BLaER1 (cell line): Measurements from ENCODE around the gene DYNLT5.
"Not testable (repeated sequence)": the region's sequence is repeated elsewhere in the genome, so short reads cannot be mapped to it uniquely, and the experiment has no call there.

Experiments used
- H3K27ac ChIP-seq: shearing (Covaris generic); formaldehyde crosslinking; 2 replicates; pipeline ENCODE4 v1.8.1; 2022
- H3K27me3 ChIP-seq: shearing (Covaris generic); formaldehyde crosslinking; 2 replicates; pipeline ENCODE4 v1.8.1; 2022
- H3K36me3 ChIP-seq: shearing (Covaris generic); formaldehyde crosslinking; 2 replicates; pipeline ENCODE4 v1.8.1; 2022
- H3K4me1 ChIP-seq: shearing (Covaris generic); formaldehyde crosslinking; 2 replicates; pipeline ENCODE4 v1.8.1; 2022
- H3K4me2 ChIP-seq: shearing (Covaris generic); formaldehyde crosslinking; 2 replicates; pipeline ENCODE4 v1.8.1; 2022
- H3K4me3 ChIP-seq: shearing (Covaris generic); formaldehyde crosslinking; 2 replicates; pipeline ENCODE4 v1.8.1; 2022
- H3K9ac ChIP-seq: shearing (Covaris generic); formaldehyde crosslinking; 2 replicates; pipeline ENCODE4 v1.8.1; 2022
- H3K9me3 ChIP-seq: shearing (Covaris generic); formaldehyde crosslinking; 2 replicates; pipeline ENCODE4 v1.8.1; 2022
- H4K20me1 ChIP-seq: shearing (Covaris generic); formaldehyde crosslinking; 2 replicates; pipeline ENCODE4 v1.8.1; 2022
- Cebpa-rat ChIP-seq: shearing (Covaris generic); IDR thresholded peaks from 2 replicates; pipeline ENCODE4 v1.8.1; 2022

The DYNLT5 gene

DNA sequence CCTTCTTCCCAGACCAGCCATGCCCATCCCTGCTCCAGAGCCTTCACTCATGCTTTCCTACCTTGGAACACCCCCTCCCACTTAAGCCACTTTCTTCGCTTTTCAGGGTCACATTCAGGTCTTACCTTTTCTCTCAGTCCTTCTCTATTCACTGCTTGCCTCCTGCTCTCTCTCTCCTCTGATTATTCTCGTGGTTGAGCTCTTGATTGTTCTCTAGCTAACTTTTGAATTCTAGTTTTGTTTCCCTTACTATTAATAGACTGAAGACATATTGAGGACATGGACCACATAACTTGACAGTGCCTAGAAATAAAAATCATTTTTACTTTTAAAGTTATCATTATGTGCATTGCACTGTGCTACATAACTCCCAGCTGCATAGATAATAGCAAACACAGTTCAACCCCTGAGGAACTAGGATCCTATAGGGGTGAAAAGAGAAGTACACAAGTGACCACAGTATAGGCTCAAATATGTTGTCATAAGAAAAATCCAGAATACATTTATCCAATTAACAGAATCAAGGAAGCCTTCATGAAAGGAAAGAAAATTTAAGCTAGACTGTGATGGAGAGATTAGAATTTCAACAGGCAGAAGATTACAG is 27.3 kb downstream of the DYNLT5 start:
- no peak for TF ChIP-seq Cebpa-rat
- no peaks in the 10 kb centered on the region for H3K27me3 ChIP-seq
- no peak overlapping the region for H3K4me3 ChIP-seq
- H3K9me3 ChIP-seq: no peaks in the 10 kb centered on the region
- H3K4me1 ChIP-seq: no peaks in the 10 kb centered on the region
- no peak overlapping the region for H3K9ac ChIP-seq
- no peak overlapping the region for H3K4me2 ChIP-seq
- H3K36me3 ChIP-seq: no peaks in the 10 kb centered on the region
- no peaks in the 10 kb centered on the region for H4K20me1 ChIP-seq
- no peak overlapping the region for H3K27ac ChIP-seq

DNA sequence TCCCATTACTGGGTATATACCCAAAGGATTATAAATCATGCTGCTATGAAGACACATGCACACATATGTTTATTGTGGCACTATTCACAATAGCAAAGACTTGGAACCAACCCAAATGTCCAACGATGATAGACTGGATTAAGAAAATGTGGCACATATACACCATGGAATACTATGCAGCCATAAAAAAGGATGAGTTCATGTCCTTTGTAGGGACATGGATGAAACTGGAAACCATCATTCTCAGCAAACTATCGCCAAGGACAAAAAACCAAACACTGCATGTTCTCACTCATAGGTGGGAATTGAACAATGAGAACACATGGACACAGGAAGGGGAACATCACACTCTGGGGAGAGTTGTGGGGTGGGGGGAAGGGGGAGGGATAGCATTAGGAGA is 33.5 kb downstream of the DYNLT5 start:
- H3K9me3 ChIP-seq, H3K4me3 ChIP-seq, H3K27me3 ChIP-seq, H3K9ac ChIP-seq, H3K4me1 ChIP-seq, H4K20me1 ChIP-seq, H3K4me2 ChIP-seq, H3K27ac ChIP-seq, H3K36me3 ChIP-seq: not testable (repeated sequence)

DNA sequence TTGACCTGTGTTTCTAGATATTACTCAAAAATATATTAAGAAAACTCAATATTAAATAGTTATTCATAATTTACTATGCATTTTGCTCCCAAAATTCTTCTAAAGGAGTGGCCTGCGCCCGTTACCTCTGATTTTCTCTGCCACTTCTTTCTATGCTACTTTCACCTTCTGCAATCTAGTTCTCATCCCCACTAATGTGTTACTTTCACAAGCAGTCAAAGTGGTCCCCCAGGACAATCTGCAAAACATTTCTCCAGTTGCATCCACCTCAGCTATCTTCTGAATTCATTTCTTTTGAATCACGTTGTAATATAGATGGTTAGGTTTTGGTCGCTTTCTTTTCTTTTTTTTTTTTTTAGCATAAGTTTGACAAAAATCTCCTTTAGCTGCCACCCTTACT is 35.4 kb downstream of the DYNLT5 start:
- Histone ChIP-seq H3K4me3 (no peak overlapping the region), H3K27ac (no peak overlapping the region), H3K4me2 (no peak overlapping the region), H3K27me3 (no peaks in the 10 kb centered on the region), H3K4me1 (peaks cover 9% of the 10 kb centered on the region; the same call in 1 of the 2 replicates), H3K9me3 (no peaks in the 10 kb centered on the region), H3K36me3 (no peaks in the 10 kb centered on the region), H3K9ac (no peak overlapping the region), H4K20me1 (no peaks in the 10 kb centered on the region)
- no peak for TF ChIP-seq Cebpa-rat

DNA sequence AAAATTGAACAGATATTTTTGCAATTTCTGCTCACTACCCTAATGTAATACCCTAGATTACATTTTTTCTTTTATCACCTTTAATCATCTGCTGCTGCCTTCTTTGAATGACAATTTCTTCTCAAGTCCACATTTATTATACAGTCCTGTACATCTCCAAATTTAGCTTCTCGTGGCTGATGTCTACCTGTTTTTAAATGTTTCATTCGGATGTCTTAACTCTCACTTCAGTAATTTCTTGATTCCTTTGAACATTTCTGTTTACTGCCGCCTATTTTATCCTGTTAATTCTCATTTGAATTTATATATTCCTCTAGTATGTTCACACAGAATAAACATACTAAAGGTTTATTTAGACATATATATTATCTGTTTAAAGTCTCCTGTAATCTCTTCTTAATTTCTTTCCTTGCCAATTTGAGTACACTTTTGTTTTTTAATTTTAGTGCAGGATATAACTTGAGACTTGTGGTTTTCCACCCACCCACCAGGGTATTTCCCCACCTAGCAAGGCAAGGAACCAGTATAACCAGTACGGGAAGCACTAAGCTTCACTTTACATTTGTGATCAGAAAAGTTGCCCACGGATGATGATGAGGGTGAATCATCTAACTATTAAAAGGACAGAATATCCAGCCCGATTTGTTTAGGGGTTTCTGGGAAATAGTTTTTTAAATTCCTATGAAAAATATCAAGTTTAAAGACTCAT is 36.1 kb downstream of the DYNLT5 start:
- Histone ChIP-seq H4K20me1 (no peaks in the 10 kb centered on the region), H3K4me2 (no peak overlapping the region; the same call in 1 of the 2 replicates), H3K4me3 (no peak overlapping the region), H3K4me1 (peaks cover 9% of the 10 kb centered on the region; the same call in 1 of the 2 replicates), H3K9me3 (no peaks in the 10 kb centered on the region), H3K27ac (no peak overlapping the region), H3K27me3 (no peaks in the 10 kb centered on the region), H3K9ac (no peak overlapping the region), H3K36me3 (no peaks in the 10 kb centered on the region)
- TF ChIP-seq Cebpa-rat: no peak

DNA sequence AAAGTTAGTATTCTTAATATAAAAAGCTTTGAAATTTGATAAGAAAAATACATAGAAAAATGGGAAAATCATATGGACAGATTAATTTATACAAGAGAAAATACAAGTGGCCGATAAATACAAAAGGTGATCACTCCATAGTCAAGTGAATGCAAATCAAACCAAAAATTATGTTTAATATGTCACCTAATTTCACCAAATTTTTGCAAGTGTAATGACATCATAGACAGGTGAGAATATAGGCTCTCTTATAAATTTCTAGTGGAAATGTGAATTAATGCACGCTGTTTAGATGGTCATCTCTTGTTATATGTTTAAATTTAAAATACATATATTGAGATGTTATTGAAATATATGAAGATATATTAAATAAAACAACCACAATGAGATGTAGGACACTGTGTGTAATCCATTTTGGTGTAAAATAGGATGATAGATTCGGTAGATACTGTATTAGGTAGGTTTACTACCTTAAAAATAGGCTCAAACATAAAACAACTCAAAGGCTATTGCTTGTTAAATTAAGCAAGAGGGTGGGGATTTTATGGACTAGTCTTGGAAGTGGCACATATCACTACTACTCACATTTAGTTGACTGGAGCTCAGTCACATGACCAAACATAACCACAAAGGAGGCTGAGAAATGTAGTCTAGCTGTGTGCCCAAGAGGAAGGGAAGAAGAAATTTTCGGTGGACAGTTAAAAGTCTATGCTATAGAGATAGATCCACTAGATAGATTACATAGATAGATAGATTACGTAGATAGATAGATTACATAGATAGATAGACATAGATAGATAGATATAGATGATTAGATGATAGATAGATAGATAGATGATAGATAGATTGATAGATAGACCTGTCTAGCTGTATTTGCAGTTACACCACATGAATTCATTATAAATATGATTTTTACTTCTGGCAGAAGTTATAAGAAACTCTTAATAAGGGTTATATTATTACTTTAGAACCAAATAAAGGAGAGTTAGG is 39.7 kb downstream of the DYNLT5 start:
- Histone ChIP-seq H4K20me1 (no peaks in the 10 kb centered on the region), H3K4me1 (peaks cover 9% of the 10 kb centered on the region; the same call in 1 of the 2 replicates), H3K4me3 (no peak overlapping the region), H3K27ac (no peak overlapping the region), H3K9me3 (no peaks in the 10 kb centered on the region), H3K9ac (no peak overlapping the region), H3K27me3 (no peaks in the 10 kb centered on the region), H3K4me2 (no peak overlapping the region), H3K36me3 (no peaks in the 10 kb centered on the region)
- TF ChIP-seq Cebpa-rat: no peak

DNA sequence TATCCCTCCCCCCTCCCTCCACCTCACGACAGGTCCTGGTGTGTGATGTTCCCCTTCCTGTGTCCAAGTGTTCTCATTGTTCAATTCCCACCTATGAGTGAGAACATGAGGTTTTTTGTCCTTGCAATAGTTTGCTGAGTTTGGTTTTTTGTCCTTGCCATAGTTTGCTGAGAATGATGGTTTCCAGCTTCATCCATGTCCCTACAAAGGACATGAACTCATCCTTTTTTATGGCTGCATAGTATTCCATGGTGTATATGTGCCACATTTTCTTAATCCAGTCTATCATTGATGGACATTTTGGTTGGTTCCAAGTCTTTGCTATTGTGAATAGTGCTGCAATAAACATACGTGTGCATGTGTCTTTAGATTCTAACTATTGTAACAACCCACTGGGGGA is 43.6 kb downstream of the DYNLT5 start:
- H3K4me2 ChIP-seq, H4K20me1 ChIP-seq, H3K4me3 ChIP-seq, H3K9ac ChIP-seq, H3K36me3 ChIP-seq, H3K27ac ChIP-seq, H3K27me3 ChIP-seq, H3K9me3 ChIP-seq, H3K4me1 ChIP-seq: not testable (repeated sequence)

DNA sequence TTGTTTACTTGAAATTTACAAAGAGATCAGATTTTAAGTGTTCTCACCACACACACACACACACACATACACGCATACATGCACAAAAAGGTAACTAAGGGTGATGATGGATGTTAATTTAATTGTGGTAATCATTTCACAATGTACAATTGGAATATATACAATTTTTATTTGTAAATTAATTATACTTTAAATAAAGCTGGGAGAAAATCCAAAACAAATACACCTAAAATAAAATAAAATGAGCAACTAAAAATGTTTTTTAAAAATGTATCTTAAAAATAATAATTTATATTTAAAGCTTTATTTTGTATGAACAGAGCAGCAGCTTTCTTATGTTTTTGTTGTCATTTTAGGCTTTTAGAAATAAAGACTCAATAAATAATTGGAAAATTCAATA is 57.0 kb downstream of the DYNLT5 start:
- TF ChIP-seq Cebpa-rat: no peak
- Histone ChIP-seq H3K4me3 (no peak overlapping the region), H3K27me3 (no peaks in the 10 kb centered on the region), H3K36me3 (no peaks in the 10 kb centered on the region), H4K20me1 (no peaks in the 10 kb centered on the region), H3K9ac (no peak overlapping the region), H3K9me3 (no peaks in the 10 kb centered on the region), H3K4me2 (no peak overlapping the region), H3K4me1 (no peaks in the 10 kb centered on the region), H3K27ac (no peak overlapping the region)

DNA sequence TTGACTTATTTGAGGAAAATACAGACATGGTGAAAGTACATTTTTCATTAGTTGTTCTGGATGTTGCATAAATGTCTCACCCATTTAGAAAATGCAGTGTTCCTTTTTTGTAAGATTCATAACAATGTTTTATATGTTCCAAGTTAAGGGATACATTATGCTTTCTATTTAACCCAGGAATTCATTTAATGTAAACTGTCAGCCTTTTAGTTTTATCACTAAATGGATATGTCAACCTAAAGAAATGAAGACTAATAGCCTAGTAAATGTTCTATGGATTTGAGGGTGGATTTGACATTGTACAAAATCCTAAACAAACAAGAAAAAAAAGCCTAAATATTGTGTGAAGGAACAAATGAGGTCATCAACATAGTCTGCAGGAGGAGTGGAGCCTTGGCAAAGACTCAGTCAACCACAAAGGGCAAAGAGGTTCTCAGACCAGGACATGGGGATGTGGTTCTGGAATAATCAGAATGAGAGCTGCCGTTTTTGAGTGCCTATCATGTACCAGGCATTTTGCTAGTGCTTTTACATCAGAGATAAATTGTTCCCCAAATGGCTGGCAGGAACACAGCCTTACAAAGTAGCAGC is 57.6 kb downstream of the DYNLT5 start:
- Histone ChIP-seq H4K20me1 (no peaks in the 10 kb centered on the region), H3K36me3 (no peaks in the 10 kb centered on the region), H3K9me3 (no peaks in the 10 kb centered on the region), H3K4me1 (no peaks in the 10 kb centered on the region), H3K9ac (no peak overlapping the region), H3K27ac (no peak overlapping the region), H3K4me3 (no peak overlapping the region), H3K27me3 (no peaks in the 10 kb centered on the region), H3K4me2 (no peak overlapping the region)
- TF ChIP-seq Cebpa-rat: no peak

DNA sequence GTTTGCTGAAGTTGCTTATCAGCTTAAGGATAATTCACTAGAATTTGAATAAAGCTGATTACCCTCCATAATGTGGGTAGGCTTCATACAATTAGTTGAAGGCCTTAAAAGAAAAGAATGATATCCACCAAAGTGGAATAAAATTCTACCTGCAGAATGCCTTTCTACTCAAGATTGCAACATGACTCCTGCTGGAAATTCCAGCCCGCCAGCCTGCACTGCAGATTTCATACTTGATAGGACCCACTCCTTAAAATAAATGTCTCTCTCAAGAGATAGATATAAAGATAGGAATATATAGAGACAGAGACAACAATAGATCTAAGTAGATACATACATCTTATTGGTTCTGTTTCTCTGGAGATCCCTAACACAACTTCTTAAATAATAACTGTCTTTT is 72.5 kb downstream of the DYNLT5 start:
- Histone ChIP-seq H3K9ac (no peak overlapping the region), H3K4me1 (no peaks in the 10 kb centered on the region), H3K4me2 (no peak overlapping the region), H3K27me3 (no peaks in the 10 kb centered on the region), H4K20me1 (no peaks in the 10 kb centered on the region), H3K36me3 (no peaks in the 10 kb centered on the region), H3K27ac (no peak overlapping the region), H3K9me3 (peaks cover 4% of the 10 kb centered on the region; the same call in 1 of the 2 replicates), H3K4me3 (no peak overlapping the region)
- no peak for TF ChIP-seq Cebpa-rat
